GM12878 (cell line): ENCODE measurements around the gene TESK1. TPM values are rescaled to one million over a fixed set of nuclear protein-coding genes. Genes with fewer than 3 reads are reported as not detected.

Source experiments
- ATAC-seq: fragments of 200-7000 bp; cut with Tn5 transposase; 3 replicates; pipeline ENCODE4 v1.9.1; 2020; ENCODE audit warnings: mild to moderate bottlenecking, moderate library complexity
- BruUV-seq: library from RNA; stranded (reverse); fragments of 400-500 nt; replicated peaks from 2 replicates; lab custom pipeline; 2021; lab: Mats Ljungman, UMichigan
- CTCF ChIA-PET: fragments of 300-600 bp; sonication (Branson Sonifier 250); formaldehyde crosslinking; extraction: SDS; loops from one replicate; lab custom pipeline; 2021; ENCODE audit warnings: inconsistent platforms; lab: Yijun Ruan, JAX
- POLR2A ChIA-PET: fragments of 350-600 bp; formaldehyde crosslinking; extraction: SDS; loops from one replicate; lab custom pipeline; 2021; ENCODE audit warnings: inconsistent platforms; lab: Charles Lee
- RAD21 ChIA-PET: fragments of 300-600 bp; sonication (Branson Sonifier 250); formaldehyde crosslinking; loops from one replicate; lab custom pipeline; 2023; ENCODE audit warnings: antibody characterized with exemption; ENCODE audit not compliant: unreplicated experiment; lab: Charles Lee
- SMC1A ChIA-PET: fragments of 300-600 bp; sonication (Branson Sonifier 250); formaldehyde crosslinking; loops from one replicate; lab custom pipeline; 2023; ENCODE audit not compliant: unreplicated experiment, uncharacterized antibody; lab: Charles Lee
- DNase-seq: peaks from one replicate; pipeline ENCODE4 v3.0.0-alpha.2; 2011; ENCODE audit warnings: low read depth, low spot score
- FAIRE-seq: peaks from 3 replicates; lab custom pipeline; 2011; peaks lifted over from hg19 to GRCh38; lab: Jason Lieb, UNC
- H2AFZ ChIP-seq: 2 replicates; pipeline ENCODE4 v1.6.0; 2011; ENCODE audit warnings: low read depth, low read length, control low read depth; ENCODE audit not compliant: control insufficient read depth
- H3K27ac ChIP-seq: 2 replicates; pipeline ENCODE4 v1.5.1; 2011; ENCODE audit warnings: control low read depth; ENCODE audit not compliant: control insufficient read depth, insufficient read depth
- H3K27me3 ChIP-seq, 2 experiments: replicated peaks in 1 of 2; 2 replicates each; pipeline versions ENCODE4 v1.6.0 to v1.6.1; 2011; ENCODE audit warnings: low read length in 1 of 2; ENCODE audit not compliant: control insufficient read depth in 2 of 2, insufficient read depth in 2 of 2
- H3K36me3 ChIP-seq, 2 experiments: 2 replicates each; pipeline ENCODE4 v1.5.1; 2011; ENCODE audit warnings: low read length in 1 of 2; ENCODE audit not compliant: control insufficient read depth in 2 of 2, insufficient read depth in 2 of 2
- H3K4me1 ChIP-seq: 2 replicates; pipeline ENCODE4 v1.6.1; 2011; ENCODE audit warnings: mild to moderate bottlenecking, low read length, moderate library complexity, mixed read lengths; ENCODE audit not compliant: control insufficient read depth, insufficient read depth
- H3K4me2 ChIP-seq: 2 replicates; pipeline ENCODE4 v1.6.0; 2011; ENCODE audit warnings: control low read depth; ENCODE audit not compliant: control insufficient read depth, insufficient read depth
- H3K4me3 ChIP-seq: fragments of 200-600 bp; sonication (generic); 2 replicates; pipeline ENCODE4 v1.5.1; 2016
- H3K79me2 ChIP-seq: 2 replicates; pipeline ENCODE4 v1.6.0; 2011; ENCODE audit warnings: low read length; ENCODE audit not compliant: control insufficient read depth, insufficient read depth
- H3K9ac ChIP-seq: 2 replicates; pipeline ENCODE4 v1.8.0; 2011; ENCODE audit warnings: low read length, control low read depth, mixed read lengths; ENCODE audit not compliant: control insufficient read depth, insufficient read depth
- H3K9me3 ChIP-seq: replicated peaks from 3 replicates; pipeline ENCODE4 v1.5.1; 2011; ENCODE audit warnings: mild to moderate bottlenecking, low read length; ENCODE audit not compliant: control insufficient read depth, insufficient read depth
- H4K20me1 ChIP-seq: 2 replicates; pipeline ENCODE4 v1.6.0; 2011; ENCODE audit not compliant: control insufficient read depth, insufficient read depth
- CBX3 ChIP-seq: fragments of 200-600 bp; sonication (generic); IDR thresholded peaks from 2 replicates; pipeline ENCODE4 v1.6.1; 2016; ENCODE audit warnings: low read depth, borderline replicate concordance
- CEBPB ChIP-seq, 2 experiments: fragments of 150-350 bp in 1 of 2; IDR thresholded peaks; 2 replicates each; pipeline ENCODE4 v1.6.1; 2012 to 2014; ENCODE audit warnings: low read depth in 2 of 2, low read length in 2 of 2, borderline replicate concordance in 1 of 2, inconsistent platforms in 1 of 2
- CREB1 ChIP-seq: IDR thresholded peaks from 2 replicates; pipeline ENCODE4 v1.6.1; 2012; ENCODE audit warnings: low read depth, mild to moderate bottlenecking, inconsistent platforms
- FOXM1 ChIP-seq: IDR thresholded peaks from 2 replicates; pipeline ENCODE4 v1.6.1; 2012; ENCODE audit warnings: low read depth, mild to moderate bottlenecking, inconsistent platforms, low read length, moderate library complexity
- HDAC6 ChIP-seq: fragments of 200-600 bp; sonication (generic); IDR thresholded peaks from one replicate; pipeline ENCODE4 v1.8.0; 2017; ENCODE audit warnings: antibody characterized with exemption; ENCODE audit not compliant: unreplicated experiment
- MTA3 ChIP-seq: IDR thresholded peaks from 2 replicates; pipeline ENCODE4 v1.6.1; 2012; ENCODE audit warnings: low read length, inconsistent platforms, borderline replicate concordance
- NFXL1 ChIP-seq: fragments of 450-650 bp; IDR thresholded peaks from 2 replicates; pipeline ENCODE4 v1.6.1; 2017; ENCODE audit warnings: antibody characterized with exemption, mild to moderate bottlenecking, borderline replicate concordance
- POLR2A ChIP-seq: IDR thresholded peaks from 2 replicates; pipeline ENCODE4 v1.6.1; 2011; ENCODE audit warnings: low read depth, mild to moderate bottlenecking, low read length
- POU2F2 ChIP-seq: IDR thresholded peaks from 3 replicates; pipeline ENCODE4 v1.6.1; 2011; ENCODE audit warnings: low read depth, mild to moderate bottlenecking, low read length, borderline replicate concordance
- STAT1 ChIP-seq: fragments of 450-650 bp; conservative IDR thresholded peaks from 2 replicates; pipeline ENCODE4 v1.6.1; 2014; ENCODE audit warnings: antibody characterized with exemption, mild to moderate bottlenecking
- ZBTB40 ChIP-seq: fragments of 450-650 bp; IDR thresholded peaks from 2 replicates; pipeline ENCODE4 v1.6.1; 2016; ENCODE audit warnings: mild to moderate bottlenecking, moderate library complexity, borderline replicate concordance
- ZZZ3 ChIP-seq: IDR thresholded peaks from 2 replicates; pipeline ENCODE4 v1.6.1; 2011; ENCODE audit warnings: low read depth; ENCODE audit not compliant: control insufficient read depth, insufficient read length
- in situ Hi-C: fragments of 300-500 bp; cut with MboI; formaldehyde crosslinking; loops from 9 replicates; pipeline ENCODE4 v1.14.3; 2018; ENCODE audit warnings: mixed read lengths
- intact Hi-C: fragments of 100-400 bp; cut with micrococcal nuclease; formaldehyde crosslinking; loops from one replicate; pipeline ENCODE4 v1.14.2; 2022; ENCODE audit not compliant: unreplicated experiment
- polyA plus RNA-seq, 11 experiments: library from polyadenylated mRNA; depleted of rRNA in 4 of 11; unstranded in 6 of 11; stranded (reverse) in 5 of 11; fragments of >200 nt; fragmentation: Nextera tagmentation in 4 of 11; fragmentation: Illumina TruSeq in 1 of 11; extraction: Ambion mirVana in 4 of 11; extraction: Trizol in 1 of 11; gene quantifications; 1 replicate in 1 of 11; 2 replicates in 10 of 11; pipeline versions ENCODE4 v1.2.1 to v1.2.3, GENCODE V29; 2011 to 2016; ENCODE audit warnings: inconsistent platforms in 2 of 11, missing spikeins in 2 of 11, low read depth in 1 of 11
- total RNA-seq, 4 experiments: library from RNA; depleted of rRNA in 3 of 4; stranded (reverse); fragments of >200 nt in 3 of 4; fragmentation: Illumina TruSeq in 1 of 4; extraction: Trizol in 1 of 4; gene quantifications; 2 replicates each; pipeline versions ENCODE4 v1.2.1 to v1.2.3, GENCODE V29; 2013 to 2021

Gene TESK1
- total and polyA plus RNA-seq, 10 of the 15 experiments (the other 5 are each of a cell fraction or from before 2014, with no cell fraction given), result 0.16 to 19.5 (median 7.9) TPM; not detected in 1

- no peak overlapping the region for H3K27ac ChIP-seq
- H2AFZ ChIP-seq, result no peak overlapping the region
- no peak for DNase-seq
- no TSS peak for BruUV-seq
- RAD21 ChIA-PET, result no interaction called here
- no peaks in the 10 kb centered on the region for H3K4me1 ChIP-seq
- H4K20me1 ChIP-seq, result no peaks in the 10 kb centered on the region
- H3K79me2 ChIP-seq, result no peaks in the 10 kb centered on the region
- CTCF ChIA-PET, result interaction anchor here (1.3 kb wide), 1 partner anchor 10 kb away, joined by 3 read pairs; no protein-coding TSS in a partner anchor
- TF ChIP-seq NFXL1, result no peak
- no peak for TF ChIP-seq FOXM1
- TF ChIP-seq ZZZ3, result no peak
- no peak for TF ChIP-seq CREB1
- TF ChIP-seq POLR2A, result no peak
- no peak for TF ChIP-seq CBX3
- no peak for TF ChIP-seq CEBPB (IDR thresholded peaks at IDR 0.05; ENCODE audit: borderline replicate concordance in 1 of 2, low read depth in 2 of 2, low read length in 2 of 2)
- no peak for TF ChIP-seq HDAC6
- TF ChIP-seq POU2F2, result no peak
- no peak for TF ChIP-seq MTA3
- TF ChIP-seq STAT1, result no peak
- no peak for TF ChIP-seq ZBTB40
- TF ChIP-seq, all 136 proteins: peak for 0
- ChIA-PET POLR2A (no interaction called here), SMC1A (no interaction called here)
- no peaks in the 10 kb centered on the region for H3K27me3 ChIP-seq
- H3K4me3 ChIP-seq, result no peak overlapping the region
- ATAC-seq, result no peak
- FAIRE-seq, result no peak
- H3K9me3 ChIP-seq, result peaks cover 6% of the 10 kb centered on the region
- H3K9ac ChIP-seq, result no peak overlapping the region
- intact Hi-C loops (no loop called here), in situ Hi-C loops (no loop called here)
- H3K4me2 ChIP-seq, result no peak overlapping the region
- no peaks in the 10 kb centered on the region for H3K36me3 ChIP-seq
These were observed 11.5 kb upstream of the TESK1 start for GRCh38 chr9:35593581-35593980.
